GM12873 (cell line): Measurements from ENCODE around the gene PRKCB.

ENCODE experiments used
- CTCF ChIP-seq: IDR thresholded peaks from 2 replicates; pipeline ENCODE4 v1.5.1; 2012; ENCODE audit warnings: low read depth, mild to moderate bottlenecking, moderate library complexity, low read length, control low read depth; ENCODE audit not compliant: insufficient read depth; ENCODE audit errors: missing control alignments

The PRKCB gene

GRCh38 chr16:23940111-23940510 lies 104.3 kb downstream of the PRKCB start:
- no peak for TF ChIP-seq CTCF

GRCh38 chr16:23941025-23941424 lies 105.2 kb downstream of the PRKCB start:
- TF ChIP-seq CTCF = no peak

- no peak for TF ChIP-seq CTCF
Observed at GRCh38 chr16:23941963-23942564, 106.3 kb downstream of the PRKCB start.

GRCh38 chr16:23943604-23944003 lies 107.8 kb downstream of the PRKCB start:
- no peak for TF ChIP-seq CTCF

- no peak for TF ChIP-seq CTCF
Observed at GRCh38 chr16:23944381-23944780, 108.6 kb downstream of the PRKCB start.

- TF ChIP-seq CTCF = no peak
Observed at GRCh38 chr16:23945243-23945642, 109.5 kb downstream of the PRKCB start.

GRCh38 chr16:23947838-23948237 lies 112.1 kb downstream of the PRKCB start:
- TF ChIP-seq CTCF = no peak
